SK-N-SH treated with all-trans-retinoic acid at 6 μM for 48 hours (cell line): ENCODE results near the gene HGS.
A peak's percentile ranks its signal among the peaks of the same experiment; 100 is the strongest.

Source experiments
- ATAC-seq: fragments of 200-7000 bp; cut with Tn5 transposase; 3 replicates; pipeline ENCODE4 v1.9.1; 2020; ENCODE audit warnings: mild to moderate bottlenecking, moderate library complexity
- BACH2 ChIP-seq: fragments of 250-450 bp; sonication (Bioruptor Pico); IDR thresholded peaks from 2 replicates; pipeline ENCODE4 v1.9.0; 2021; ENCODE audit warnings: mild to moderate bottlenecking, borderline replicate concordance
- CREB5 ChIP-seq: fragments of 250-450 bp; sonication (Bioruptor Pico); IDR thresholded peaks from 2 replicates; pipeline ENCODE4 v1.5.1; 2020; ENCODE audit warnings: low read depth, mild to moderate bottlenecking, moderate library complexity
- CSDC2 ChIP-seq: fragments of 250-450 bp; sonication (Bioruptor Pico); IDR thresholded peaks from 2 replicates; pipeline ENCODE4 v1.5.0; 2020; ENCODE audit warnings: mild to moderate bottlenecking, moderate library complexity
- ESRRG ChIP-seq: fragments of 250-450 bp; sonication (Bioruptor Pico); IDR thresholded peaks from 2 replicates; pipeline ENCODE4 v1.6.1; 2021; ENCODE audit warnings: mild to moderate bottlenecking
- OSR1 ChIP-seq: fragments of 250-450 bp; sonication (Bioruptor Pico); IDR thresholded peaks from 2 replicates; pipeline ENCODE4 v1.8.0; 2022; ENCODE audit warnings: moderate library complexity, mild to moderate bottlenecking, inconsistent platforms
- POU6F1 ChIP-seq: fragments of 250-450 bp; sonication (Bioruptor Pico); IDR thresholded peaks from 2 replicates; pipeline ENCODE4 v1.8.0; 2021; ENCODE audit warnings: low read depth, mild to moderate bottlenecking, moderate library complexity, borderline replicate concordance
- PPARA ChIP-seq: fragments of 250-450 bp; sonication (Bioruptor Pico); IDR thresholded peaks from 2 replicates; pipeline ENCODE4 v1.5.0; 2020; ENCODE audit warnings: mild to moderate bottlenecking, borderline replicate concordance
- RARB ChIP-seq: fragments of 250-450 bp; sonication (Bioruptor Pico); IDR thresholded peaks from 2 replicates; pipeline ENCODE4 v1.8.0; 2021; ENCODE audit warnings: mild to moderate bottlenecking, moderate library complexity
- SNAI2 ChIP-seq: fragments of 250-450 bp; sonication (Bioruptor Pico); IDR thresholded peaks from 2 replicates; pipeline ENCODE4 v1.5.0; 2020; ENCODE audit warnings: mild to moderate bottlenecking, moderate library complexity
- TCF4 ChIP-seq: fragments of 250-450 bp; sonication (Bioruptor Pico); IDR thresholded peaks from 2 replicates; pipeline ENCODE4 v1.8.0; 2021; ENCODE audit warnings: mild to moderate bottlenecking, moderate library complexity, borderline replicate concordance
- TOX ChIP-seq: fragments of 250-450 bp; sonication (Bioruptor Pico); IDR thresholded peaks from 2 replicates; pipeline ENCODE4 v1.8.0; 2021; ENCODE audit warnings: mild to moderate bottlenecking, moderate library complexity, borderline replicate concordance
- ZC3H10 ChIP-seq: fragments of 250-450 bp; sonication (Bioruptor Pico); IDR thresholded peaks from 2 replicates; pipeline ENCODE4 v1.5.1; 2021; ENCODE audit warnings: mild to moderate bottlenecking, moderate library complexity
- ZFP3 ChIP-seq: fragments of 250-450 bp; sonication (Bioruptor Pico); IDR thresholded peaks from 2 replicates; pipeline ENCODE4 v1.5.0; 2020; ENCODE audit warnings: mild to moderate bottlenecking, moderate library complexity
- ZFP30 ChIP-seq: fragments of 450-650 bp; formaldehyde crosslinking; IDR thresholded peaks from 2 replicates; pipeline ENCODE4 v1.5.0; 2022; ENCODE audit warnings: mild to moderate bottlenecking, moderate library complexity
- ZNF565 ChIP-seq: fragments of 450-650 bp; formaldehyde crosslinking; conservative IDR thresholded peaks from 2 replicates; pipeline ENCODE4 v1.5.0; 2020; ENCODE audit warnings: low read depth, mild to moderate bottlenecking, moderate library complexity
- ZNF70 ChIP-seq: fragments of 450-650 bp; formaldehyde crosslinking; IDR thresholded peaks from 2 replicates; pipeline ENCODE4 v1.5.0; 2020; ENCODE audit warnings: mild to moderate bottlenecking, moderate library complexity

The HGS gene

GRCh38 chr17:81708739-81709185, 25.0 kb downstream of the HGS start:
- TF ChIP-seq ZNF565 (no peak), POU6F1 (CRISPR knock-in tag) (no peak), BACH2 (CRISPR knock-in tag) (no peak), PPARA (CRISPR knock-in tag) (no peak), TCF4 (CRISPR knock-in tag) (no peak), SNAI2 (CRISPR knock-in tag) (no peak), TOX (CRISPR knock-in tag) (no peak)
- ATAC-seq = no peak

DNA sequence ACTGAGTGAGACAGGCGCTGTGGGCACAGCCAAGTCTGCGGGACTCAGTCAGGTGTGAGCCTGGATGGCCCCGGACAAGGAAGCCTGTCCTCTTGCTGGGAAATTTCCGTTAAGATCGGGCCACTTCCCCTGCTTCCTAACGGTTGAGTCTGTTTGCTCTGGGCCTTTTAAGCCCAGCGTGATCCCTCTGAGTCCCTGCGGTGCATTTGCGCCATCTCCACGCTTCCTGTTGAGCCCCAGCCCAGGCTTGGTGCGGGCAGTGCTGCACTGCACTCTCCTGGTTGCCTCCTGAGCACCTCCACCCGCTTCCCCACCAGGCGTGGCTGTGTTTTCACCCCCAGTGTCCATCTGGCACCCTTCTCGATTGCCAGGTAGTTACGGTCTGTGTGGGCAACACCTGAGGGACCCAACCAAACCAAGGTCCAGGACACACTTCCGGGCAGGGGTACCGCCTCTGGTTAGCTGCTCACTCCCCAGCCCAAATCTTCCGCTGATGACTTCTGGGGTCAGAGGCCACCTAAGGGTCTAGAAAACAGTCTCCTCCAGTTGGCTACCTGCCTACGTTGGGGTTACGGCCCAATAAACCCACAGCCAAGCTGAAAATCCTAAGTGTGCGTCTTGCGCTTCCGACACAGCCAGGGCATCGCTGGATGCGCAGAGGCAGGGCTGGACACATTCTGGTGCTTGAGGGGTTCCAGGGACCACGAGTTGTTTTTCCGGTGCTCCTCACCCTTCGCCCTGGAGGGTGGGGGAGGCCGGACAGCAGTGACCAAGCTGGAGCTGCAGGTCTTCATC, 26.9 kb downstream of the HGS start:
- TF ChIP-seq POU6F1 (CRISPR knock-in tag) = no peak
- 0 out of 2 replicates have a peak, but pooled peaks have one; percentile 35 for TF ChIP-seq CREB5 (CRISPR knock-in tag)
- no peak; the same call in 2 of the 3 replicates for ATAC-seq

DNA sequence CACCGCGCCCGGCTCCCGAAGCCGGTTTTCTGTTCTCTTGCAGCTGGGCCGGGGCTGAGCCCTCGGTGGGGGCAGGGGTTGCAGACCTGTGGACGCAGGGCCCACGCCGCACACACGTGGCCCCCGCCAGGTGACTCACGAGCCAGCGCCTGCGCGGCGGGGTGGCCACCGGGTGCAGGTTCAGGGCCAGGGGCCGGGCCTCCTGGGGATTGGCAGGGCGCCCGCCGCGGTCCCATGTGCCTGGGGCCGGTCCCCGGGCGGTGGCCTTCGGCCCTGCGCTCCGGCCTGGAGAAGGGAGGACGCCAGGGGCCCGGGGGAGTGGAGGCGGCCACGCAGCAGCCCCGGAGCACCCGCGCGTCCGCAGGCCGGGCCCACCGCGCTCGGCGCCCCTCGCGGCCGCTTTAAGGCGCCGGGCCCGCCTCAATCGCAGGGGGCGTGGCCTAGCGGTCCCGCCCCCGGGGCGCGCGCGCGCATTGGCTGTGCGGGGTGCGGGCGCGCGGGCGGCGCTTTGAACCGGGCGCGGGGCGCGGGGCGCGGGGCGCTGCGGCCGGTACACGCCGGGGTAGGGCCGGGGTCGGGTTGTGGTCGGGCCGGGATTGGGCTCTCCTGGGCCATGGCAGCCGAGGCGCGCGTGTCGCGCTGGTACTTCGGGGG, 28.1 kb downstream of the HGS start, which contains the start of gene SLC25A10:
Gene SLC25A10, plus strand, starts transcription at position 471 of the 654 bp plus-strand sequence. Its CDS starts 143 bp downstream, at position 614.
- TF ChIP-seq OSR1 (CRISPR knock-in tag) (no peak), POU6F1 (CRISPR knock-in tag) (no peak), ZC3H10 (CRISPR knock-in tag) (peak; percentile 10; the same call in 1 of the 2 replicates), CSDC2 (0 out of 2 replicates have a peak, but pooled peaks have one; percentile 61), ZFP3 (CRISPR knock-in tag) (0 out of 2 replicates have a peak, but pooled peaks have one; percentile 12), ESRRG (CRISPR knock-in tag) (0 out of 2 replicates have a peak, but pooled peaks have one; percentile 43)
- ATAC-seq = peak; percentile 57

- TF ChIP-seq ZNF70 (CRISPR knock-in tag) (no peak), ZFP30 (no peak), RARB (no peak), CREB5 (CRISPR knock-in tag) (no peak), POU6F1 (CRISPR knock-in tag) (no peak), OSR1 (CRISPR knock-in tag) (no peak)
- ATAC-seq = peak; percentile 52
Measured at GRCh38 chr17:81712468-81713003, 28.7 kb downstream of the HGS start.
